H1 (cell line): Measurements from ENCODE around the gene CDKN2AIP. TPM values are rescaled to one million over a fixed set of nuclear protein-coding genes. Genes with fewer than 3 reads are reported as not detected.

Experiments used
- CTCF ChIA-PET: fragments of 300-600 bp; sonication (Branson Sonifier 250); formaldehyde crosslinking; loops from one replicate; lab custom pipeline; 2021; ENCODE audit not compliant: partially characterized antibody; lab: Charles Lee
- POLR2A ChIA-PET: fragments of 300-600 bp; sonication (Branson Sonifier 250); formaldehyde crosslinking; loops from one replicate; lab custom pipeline; 2021; ENCODE audit warnings: inconsistent platforms; ENCODE audit not compliant: partially characterized antibody; lab: Charles Lee
- DNase-seq, 2 experiments: peaks; one replicate each; pipeline versions ENCODE4 v3.0.0 to v3.0.0-alpha.2; 2010 to 2022; ENCODE audit warnings: low spot score in 2 of 2, low read depth in 1 of 2, mixed read lengths in 1 of 2
- FAIRE-seq: peaks from 2 replicates; lab custom pipeline; 2011; peaks lifted over from hg19 to GRCh38; lab: Jason Lieb, UNC
- H2AFZ ChIP-seq: 2 replicates; pipeline ENCODE4 v1.8.1; 2012; ENCODE audit warnings: low read length, inconsistent platforms
- H2AK5ac ChIP-seq: 2 replicates; pipeline ENCODE4 v1.6.1; 2013; ENCODE audit warnings: low read depth, low read length
- H2BK120ac ChIP-seq: replicated peaks from 2 replicates; pipeline ENCODE3; 2013; ENCODE audit warnings: low read depth, low read length, inconsistent platforms
- H2BK12ac ChIP-seq: 2 replicates; pipeline ENCODE4 v1.6.1; 2013; ENCODE audit warnings: low read depth, low read length
- H2BK15ac ChIP-seq: 2 replicates; pipeline ENCODE4 v1.6.1; 2013; ENCODE audit warnings: low read length
- H2BK20ac ChIP-seq: 2 replicates; pipeline ENCODE4 v1.6.1; 2013; ENCODE audit warnings: low read length
- H2BK5ac ChIP-seq: 2 replicates; pipeline ENCODE4 v1.6.1; 2013; ENCODE audit warnings: low read depth, low read length
- H3K14ac ChIP-seq: 2 replicates; pipeline ENCODE4 v1.6.1; 2013; ENCODE audit warnings: inconsistent platforms; ENCODE audit not compliant: insufficient read length
- H3K18ac ChIP-seq: 2 replicates; pipeline ENCODE4 v1.6.1; 2013; ENCODE audit warnings: low read length; ENCODE audit errors: extremely low read depth
- H3K23ac ChIP-seq: 2 replicates; pipeline ENCODE4 v1.6.1; 2013; ENCODE audit warnings: inconsistent platforms; ENCODE audit not compliant: insufficient read length
- H3K23me2 ChIP-seq: 2 replicates; pipeline ENCODE4 v1.6.1; 2013; ENCODE audit warnings: low read depth, low read length
- H3K27ac ChIP-seq: 2 replicates; pipeline ENCODE4 v1.6.1; 2011; ENCODE audit warnings: low read depth, low read length, inconsistent platforms
- H3K27me3 ChIP-seq, 4 experiments: replicated peaks in 1 of 4; 1 replicate in 1 of 4; 2 replicates in 3 of 4; pipeline versions ENCODE4 v1.6.1 to v1.8.1; 2011 to 2013; ENCODE audit warnings: low read length in 3 of 4, mild to moderate bottlenecking in 3 of 4, inconsistent platforms in 2 of 4, mixed read lengths in 2 of 4, moderate library complexity in 1 of 4; ENCODE audit not compliant: control insufficient read depth in 3 of 4, insufficient read depth in 3 of 4; ENCODE audit errors: extremely low read depth in 1 of 4
- H3K36me3 ChIP-seq, 4 experiments: 2 replicates each; pipeline versions ENCODE4 v1.6.1 to v1.8.1; 2011 to 2013; ENCODE audit warnings: mild to moderate bottlenecking in 4 of 4, low read length in 3 of 4, moderate library complexity in 2 of 4, control low read depth in 1 of 4, inconsistent platforms in 1 of 4; ENCODE audit not compliant: insufficient read depth in 4 of 4, control insufficient read depth in 2 of 4
- H3K4ac ChIP-seq: replicated peaks from 2 replicates; pipeline ENCODE3; 2013; ENCODE audit warnings: low read length, low read depth, mixed read lengths, inconsistent platforms; ENCODE audit not compliant: insufficient read length
- H3K4me1 ChIP-seq, 4 experiments: replicated peaks in 1 of 4; 1 replicate in 1 of 4; 2 replicates in 3 of 4; pipeline versions ENCODE4 v1.6.1 to v1.8.1; 2011 to 2013; ENCODE audit warnings: low read length in 3 of 4, inconsistent platforms in 2 of 4, mixed read lengths in 1 of 4; ENCODE audit not compliant: insufficient read depth in 4 of 4, control insufficient read depth in 3 of 4
- H3K4me2 ChIP-seq, 2 experiments: 2 replicates each; pipeline versions ENCODE4 v1.6.1 to v1.8.1; 2011 to 2013; ENCODE audit warnings: low read depth in 2 of 2, low read length in 2 of 2, control low read depth in 1 of 2, inconsistent platforms in 1 of 2, mild to moderate bottlenecking in 1 of 2; ENCODE audit not compliant: insufficient read depth in 1 of 2
- H3K4me3 ChIP-seq, 4 experiments: fragments of 200-600, 300-600 bp in 1 of 4; sonication (generic), shearing (Covaris generic), sonication (Bioruptor Twin) in 1 of 4; 2 replicates each; pipeline versions ENCODE4 v1.5.1 to v1.8.1; 2011 to 2016; ENCODE audit warnings: low read length in 4 of 4, low read depth in 3 of 4, control low read depth in 2 of 4, inconsistent platforms in 2 of 4, mild to moderate bottlenecking in 2 of 4, mixed read lengths in 1 of 4, moderate library complexity in 1 of 4; ENCODE audit not compliant: insufficient read depth in 2 of 4; ENCODE audit errors: extremely low read depth in 1 of 4
- H3K56ac ChIP-seq: replicated peaks from 2 replicates; pipeline ENCODE3; 2013; ENCODE audit warnings: low read depth, mild to moderate bottlenecking, mixed read lengths, low read length, inconsistent platforms; ENCODE audit not compliant: insufficient read length
- H3K79me1 ChIP-seq: 2 replicates; pipeline ENCODE4 v1.6.1; 2013; ENCODE audit warnings: low read depth, low read length, control low read depth
- H3K79me2 ChIP-seq, 2 experiments: 2 replicates each; pipeline versions ENCODE4 v1.6.1 to v1.8.1; 2012 to 2013; ENCODE audit warnings: low read length in 2 of 2, mild to moderate bottlenecking in 2 of 2, inconsistent platforms in 1 of 2; ENCODE audit not compliant: insufficient read depth in 2 of 2, control insufficient read depth in 1 of 2
- H3K9ac ChIP-seq, 4 experiments: replicated peaks in 1 of 4; 1 replicate in 1 of 4; 2 replicates in 3 of 4; pipeline versions ENCODE4 v1.6.1 to v1.8.1; 2011 to 2013; ENCODE audit warnings: low read depth in 3 of 4, low read length in 3 of 4, control low read depth in 2 of 4, mild to moderate bottlenecking in 2 of 4, moderate library complexity in 2 of 4, inconsistent platforms in 1 of 4; ENCODE audit errors: extremely low read depth in 1 of 4
- H3K9me3 ChIP-seq, 2 experiments: 2 replicates each; pipeline versions ENCODE4 v1.6.1 to v1.8.1; 2012 to 2013; ENCODE audit warnings: mild to moderate bottlenecking in 2 of 2, moderate library complexity in 2 of 2, control low read depth in 1 of 2, inconsistent platforms in 1 of 2, low read depth in 1 of 2, low read length in 1 of 2, mixed read lengths in 1 of 2; ENCODE audit not compliant: insufficient read depth in 2 of 2
- H4K20me1 ChIP-seq, 2 experiments: replicated peaks in 1 of 2; 2 replicates each; pipeline versions ENCODE3 to v1.8.1; 2011 to 2013; ENCODE audit warnings: inconsistent platforms in 2 of 2, low read length in 2 of 2, mild to moderate bottlenecking in 1 of 2; ENCODE audit not compliant: insufficient read depth in 2 of 2, control insufficient read depth in 1 of 2
- H4K5ac ChIP-seq: 2 replicates; pipeline ENCODE4 v1.6.1; 2013; ENCODE audit warnings: low read length, low read depth, mixed read lengths, inconsistent platforms; ENCODE audit not compliant: insufficient read length
- H4K8ac ChIP-seq: 2 replicates; pipeline ENCODE4 v1.8.0; 2013; ENCODE audit warnings: mild to moderate bottlenecking, moderate library complexity, low read length, inconsistent platforms; ENCODE audit not compliant: insufficient read depth; ENCODE audit errors: extremely low read depth
- H4K91ac ChIP-seq: replicated peaks from 2 replicates; pipeline ENCODE3; 2013; ENCODE audit warnings: low read length, mixed read lengths, inconsistent platforms; ENCODE audit not compliant: insufficient read length
- ASH2L ChIP-seq: fragments of 200-600, 300-600 bp; sonication (generic); IDR thresholded peaks from one replicate; pipeline ENCODE4 v1.7.1; 2017; ENCODE audit warnings: low read length
- BACH1 ChIP-seq: IDR thresholded peaks from 2 replicates; pipeline ENCODE4 v1.6.1; 2012; ENCODE audit warnings: low read length, improper control_type of control experiment
- CHD1 ChIP-seq: IDR thresholded peaks from 2 replicates; pipeline ENCODE4 v1.6.1; 2012; ENCODE audit warnings: low read depth, low read length, improper control_type of control experiment
- JUN ChIP-seq: IDR thresholded peaks from 2 replicates; pipeline ENCODE4 v1.6.1; 2011; ENCODE audit warnings: low read depth, mild to moderate bottlenecking, improper control_type of control experiment, low read length
- MAFK ChIP-seq: IDR thresholded peaks from 2 replicates; pipeline ENCODE4 v1.6.1; 2012; ENCODE audit warnings: low read depth, mild to moderate bottlenecking, improper control_type of control experiment, low read length
- NANOG ChIP-seq: IDR thresholded peaks from 2 replicates; pipeline ENCODE4 v1.6.1; 2011; ENCODE audit warnings: low read length, low read depth, mild to moderate bottlenecking, inconsistent platforms; ENCODE audit not compliant: insufficient read depth, poor library complexity, severe bottlenecking
- NRF1 ChIP-seq: IDR thresholded peaks from 2 replicates; pipeline ENCODE4 v1.6.1; 2011; ENCODE audit warnings: mild to moderate bottlenecking, low read depth, low read length, improper control_type of control experiment
- PHF8 ChIP-seq: fragments of 200-600 bp; sonication (generic); conservative IDR thresholded peaks from 2 replicates; pipeline ENCODE4 v1.7.1; 2012; ENCODE audit warnings: low read depth, mild to moderate bottlenecking, inconsistent platforms, low read length, moderate library complexity
- TEAD4 ChIP-seq: IDR thresholded peaks from 2 replicates; pipeline ENCODE4 v1.6.1; 2012; ENCODE audit warnings: low read depth, low read length, inconsistent platforms, mixed read lengths
- ZNF274 ChIP-seq: IDR thresholded peaks from 2 replicates; pipeline ENCODE4 v1.7.0; 2012; ENCODE audit warnings: low read length, borderline replicate concordance; ENCODE audit errors: extremely low read depth
- WGBS, 2 experiments: shearing (Covaris generic) in 1 of 2; methylation state at CpG; one replicate each; pipeline versions ENCODE4 v1.1.6 to v1.1.7; 2013 to 2015; ENCODE audit warnings: low lambda C conversion rate in 2 of 2, mixed read lengths in 2 of 2, inconsistent platforms in 1 of 2, low coverage in 1 of 2, missing lambda C conversion rate in 1 of 2; ENCODE audit not compliant: insufficient replicate concordance in 2 of 2, insufficient coverage in 1 of 2, insufficient read length in 1 of 2; ENCODE audit errors: extremely low coverage in 1 of 2, missing lambda C conversion rate in 1 of 2; 5-methylcytosine and 5-hydroxymethylcytosine counted together
- polyA plus RNA-seq, 7 experiments: library from polyadenylated mRNA; depleted of rRNA in 3 of 7; stranded (reverse) in 5 of 7; unstranded in 2 of 7; fragments of >200 nt in 5 of 7; fragments of 200-250 nt in 2 of 7; gene quantifications; 1 replicate in 5 of 7; 2 replicates in 1 of 7; 4 replicates in 1 of 7; pipeline versions ENCODE4 v1.2.1 to v1.2.3, GENCODE V29; 2011 to 2013; ENCODE audit warnings: missing spikeins in 2 of 7, mixed read lengths in 2 of 7
- total RNA-seq: library from RNA; stranded (reverse); fragmentation: NEBNext Ultra II Directional; extraction: Animal tissue kit (Norgen Biotek cat#: 25700); gene quantifications from 2 replicates; pipeline ENCODE4 v1.2.1, GENCODE V29; 2021

The CDKN2AIP gene
- total and polyA plus RNA-seq, 2 of the 8 experiments (the other 6 are each of a cell fraction or from before 2014, with no cell fraction given): 6.0 to 14.0 TPM

DNA sequence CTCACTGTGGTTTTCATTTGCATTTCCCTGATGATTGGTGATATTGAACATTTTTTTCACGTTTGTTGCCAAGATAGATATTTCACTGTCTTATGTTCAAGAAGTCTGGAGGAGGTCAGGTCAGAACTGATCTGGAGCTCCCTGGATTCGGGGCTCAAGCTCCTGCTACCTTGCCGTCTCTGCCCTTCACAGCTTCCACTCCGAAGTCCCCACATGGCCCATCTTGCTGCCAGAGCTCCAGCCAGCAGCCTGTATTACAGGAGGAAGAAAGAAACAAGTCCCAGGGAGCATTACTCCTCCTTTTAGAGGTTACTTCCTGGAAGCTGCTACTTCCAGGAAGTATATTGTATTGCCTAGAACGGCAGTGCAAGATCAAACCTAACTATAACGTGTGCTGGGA is 17.9 kb upstream of the CDKN2AIP start:
- Histone ChIP-seq H3K4me3 (no peak overlapping the region), H3K4ac (no peak overlapping the region), H4K8ac (no peak overlapping the region), H3K23ac (no peak overlapping the region), H3K23me2 (no peaks in the 10 kb centered on the region)
- no peak for FAIRE-seq
- TF ChIP-seq MAFK (no peak), BACH1 (no peak), ASH2L (no peak), NANOG (no peak), JUN (no peak), PHF8 (no peak), ZNF274 (no peak), NRF1 (no peak), CHD1 (no peak), TEAD4 (no peak)
- TF ChIP-seq, all 59 proteins: peak for 0
- Histone ChIP-seq H4K5ac (no peak overlapping the region), H3K18ac (no peak overlapping the region), H4K20me1 (no peaks in the 10 kb centered on the region), H3K27ac (no peak overlapping the region), H3K9me3 (no peaks in the 10 kb centered on the region), H4K91ac (no peak overlapping the region), H3K4me1 (peaks cover 0 to 3% (median 0%) of the 10 kb centered on the region in 4 experiments; a peak in 1 of 7 replicates), H3K14ac (no peak overlapping the region), H2BK120ac (no peak overlapping the region), H2BK20ac (no peak overlapping the region), H2BK15ac (no peak overlapping the region), H3K9ac (no peak overlapping the region), H3K36me3 (no peaks in the 10 kb centered on the region), H2AK5ac (no peak overlapping the region), H2BK12ac (no peak overlapping the region), H2AFZ (no peak overlapping the region), H3K27me3 (no peaks in the 10 kb centered on the region), H3K79me1 (no peaks in the 10 kb centered on the region), H3K4me2 (no peak overlapping the region), H3K79me2 (no peaks in the 10 kb centered on the region), H3K56ac (no peak overlapping the region), H2BK5ac (no peak overlapping the region)
- WGBS, 2 experiments: 89% methylated on average over 6 of the region's 6 CpGs; no CpG with 5 or more reads in 1 of the 2 experiments
- POLR2A ChIA-PET: interaction anchor here (0.7 to 1.2 kb wide), 2 partner anchors 11 to 12 kb away, joined by 3 to 4 read pairs; no protein-coding TSS in a partner anchor
- CTCF ChIA-PET: interaction anchor here (0.7 kb wide), 2 partner anchors 28 to 38 kb away, joined by 3 read pairs; no protein-coding TSS in a partner anchor
- no peak for DNase-seq
